GM12892 (cell line): ENCODE results near the gene HSPH1.

ENCODE experiments used
- POLR2A ChIP-seq: IDR thresholded peaks from 2 replicates; pipeline ENCODE4 v1.6.1; 2011; ENCODE audit warnings: low read depth, low read length, control low read depth
- POLR2AphosphoS5 ChIP-seq: IDR thresholded peaks from 2 replicates; pipeline ENCODE4 v1.6.1; 2011; ENCODE audit warnings: low read depth, low read length, control low read depth
- TAF1 ChIP-seq: IDR thresholded peaks from 2 replicates; pipeline ENCODE4 v1.6.1; 2011; ENCODE audit warnings: low read depth, mild to moderate bottlenecking, control low read depth, low read length, borderline replicate concordance

DNA sequence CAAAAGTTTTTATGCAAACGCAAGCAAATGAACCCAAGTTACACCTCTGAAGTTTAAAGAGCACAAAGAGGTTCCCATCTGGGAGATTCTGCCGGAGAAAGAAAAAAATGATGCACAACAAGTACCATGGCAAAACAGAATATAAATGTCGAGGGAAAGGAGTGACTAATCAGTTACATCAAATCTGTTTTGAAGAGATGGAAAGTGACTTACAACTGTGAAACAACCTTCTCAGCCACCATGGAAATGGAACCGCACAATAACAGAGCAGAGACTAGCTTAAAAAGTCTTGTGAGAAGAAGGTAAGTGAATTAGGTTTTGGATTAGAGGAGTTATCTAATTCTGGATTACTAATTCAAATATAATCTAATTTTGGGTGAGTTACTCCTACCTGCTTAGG lies 2.4 kb downstream of the HSPH1 start:
- no peak for TF ChIP-seq TAF1
- no peak for TF ChIP-seq POLR2A
- TF ChIP-seq POLR2AphosphoS5 = no peak
